ENCODE results near the gene GRIP2. TPM values are rescaled to one million over a fixed set of nuclear protein-coding genes. Genes with fewer than 3 reads are reported as not detected.

GRIP2 gene
- total and polyA plus RNA-seq, 2 experiments from 2014 or later, result 0.06 TPM; not detected in 1

GRCh38 chr3:14507305-14507741 is 32.8 kb downstream of the GRIP2 start:
- Histone ChIP-seq H3K36me3 (no peaks in the 10 kb centered on the region), H3K9me3 (ENCODE audit: low read depth) (no peaks in the 10 kb centered on the region), H3K27me3 (no peaks in the 10 kb centered on the region), H3K4me1 (ENCODE audit: low read depth) (no peaks in the 10 kb centered on the region), H3K4me3 (no peak overlapping the region), H3K27ac (no peak overlapping the region)
- no peak for DNase-seq (ENCODE audit: low read depth in 1 of 2, low spot score in 1 of 2)
- no peak for TF ChIP-seq CTCF (IDR thresholded peaks at IDR 0.05; ENCODE audit: low read depth, low read length)

- Histone ChIP-seq H3K27me3 (no peaks in the 10 kb centered on the region), H3K4me3 (no peak overlapping the region), H3K27ac (no peak overlapping the region), H3K4me1 (ENCODE audit: low read depth) (no peaks in the 10 kb centered on the region), H3K9me3 (ENCODE audit: low read depth) (no peaks in the 10 kb centered on the region), H3K36me3 (no peaks in the 10 kb centered on the region)
- no peak for DNase-seq (ENCODE audit: low read depth in 1 of 2, low spot score in 1 of 2)
- no peak for TF ChIP-seq CTCF (IDR thresholded peaks at IDR 0.05; ENCODE audit: low read depth, low read length)
Observed at GRCh38 chr3:14506626-14507304, 33.4 kb downstream of the GRIP2 start.

GRCh38 chr3:14505803-14506500 is 34.2 kb downstream of the GRIP2 start:
- no peak for TF ChIP-seq CTCF (IDR thresholded peaks at IDR 0.05; ENCODE audit: low read depth, low read length)

GRCh38 chr3:14505001-14505802 is 34.9 kb downstream of the GRIP2 start:
- H3K27me3 ChIP-seq, result no peaks in the 10 kb centered on the region
- H3K27ac ChIP-seq, result no peak overlapping the region
- H3K36me3 ChIP-seq, result no peaks in the 10 kb centered on the region
- no peaks in the 10 kb centered on the region for H3K9me3 ChIP-seq (ENCODE audit: low read depth)
- no peaks in the 10 kb centered on the region for H3K4me1 ChIP-seq (ENCODE audit: low read depth)
- DNase-seq (ENCODE audit: low read depth in 1 of 2, low spot score in 1 of 2), result no peak
- no peak overlapping the region for H3K4me3 ChIP-seq
- TF ChIP-seq CTCF (IDR thresholded peaks at IDR 0.05; ENCODE audit: low read depth, low read length), result no peak

More at GRCh38 chr3:14505803-14506500, 34.2 kb downstream of the GRIP2 start:
- H3K36me3 ChIP-seq, result no peaks in the 10 kb centered on the region
- no peaks in the 10 kb centered on the region for H3K9me3 ChIP-seq (ENCODE audit: low read depth)
- DNase-seq (ENCODE audit: low read depth in 1 of 2, low spot score in 1 of 2), result no peak
- no peak overlapping the region for H3K27ac ChIP-seq
- H3K27me3 ChIP-seq, result no peaks in the 10 kb centered on the region
- H3K4me3 ChIP-seq, result no peak overlapping the region
- H3K4me1 ChIP-seq (ENCODE audit: low read depth), result no peaks in the 10 kb centered on the region

GRCh38 chr3:14503706-14504065 is 36.5 kb downstream of the GRIP2 start:
- no peaks in the 10 kb centered on the region for H3K27me3 ChIP-seq
- H3K27ac ChIP-seq, result no peak overlapping the region
- no peak overlapping the region for H3K4me3 ChIP-seq
- no peaks in the 10 kb centered on the region for H3K9me3 ChIP-seq (ENCODE audit: low read depth)
- DNase-seq (ENCODE audit: low read depth in 1 of 2, low spot score in 1 of 2), result no peak
- H3K4me1 ChIP-seq (ENCODE audit: low read depth), result no peaks in the 10 kb centered on the region
- no peaks in the 10 kb centered on the region for H3K36me3 ChIP-seq
- TF ChIP-seq CTCF (IDR thresholded peaks at IDR 0.05; ENCODE audit: low read depth, low read length), result no peak

Data from cardiac muscle cell (in vitro differentiated cells and primary cell).